NCI-H345 treated with DMSO at 0.1 percent for 48 hours (cell line): ENCODE results near the gene MSRB1.
A peak's percentile ranks its signal among the peaks of the same experiment; 100 is the strongest.
"Not testable (repeated sequence)": the region's sequence is repeated elsewhere in the genome, so short reads cannot be mapped to it uniquely, and the experiment has no call there.

Source experiments
- DNase-seq: peaks from one replicate; lab custom pipeline; 2025; ENCODE audit not compliant: unreplicated experiment; lab: John Stamatoyannopoulos, UW

MSRB1 gene

DNA sequence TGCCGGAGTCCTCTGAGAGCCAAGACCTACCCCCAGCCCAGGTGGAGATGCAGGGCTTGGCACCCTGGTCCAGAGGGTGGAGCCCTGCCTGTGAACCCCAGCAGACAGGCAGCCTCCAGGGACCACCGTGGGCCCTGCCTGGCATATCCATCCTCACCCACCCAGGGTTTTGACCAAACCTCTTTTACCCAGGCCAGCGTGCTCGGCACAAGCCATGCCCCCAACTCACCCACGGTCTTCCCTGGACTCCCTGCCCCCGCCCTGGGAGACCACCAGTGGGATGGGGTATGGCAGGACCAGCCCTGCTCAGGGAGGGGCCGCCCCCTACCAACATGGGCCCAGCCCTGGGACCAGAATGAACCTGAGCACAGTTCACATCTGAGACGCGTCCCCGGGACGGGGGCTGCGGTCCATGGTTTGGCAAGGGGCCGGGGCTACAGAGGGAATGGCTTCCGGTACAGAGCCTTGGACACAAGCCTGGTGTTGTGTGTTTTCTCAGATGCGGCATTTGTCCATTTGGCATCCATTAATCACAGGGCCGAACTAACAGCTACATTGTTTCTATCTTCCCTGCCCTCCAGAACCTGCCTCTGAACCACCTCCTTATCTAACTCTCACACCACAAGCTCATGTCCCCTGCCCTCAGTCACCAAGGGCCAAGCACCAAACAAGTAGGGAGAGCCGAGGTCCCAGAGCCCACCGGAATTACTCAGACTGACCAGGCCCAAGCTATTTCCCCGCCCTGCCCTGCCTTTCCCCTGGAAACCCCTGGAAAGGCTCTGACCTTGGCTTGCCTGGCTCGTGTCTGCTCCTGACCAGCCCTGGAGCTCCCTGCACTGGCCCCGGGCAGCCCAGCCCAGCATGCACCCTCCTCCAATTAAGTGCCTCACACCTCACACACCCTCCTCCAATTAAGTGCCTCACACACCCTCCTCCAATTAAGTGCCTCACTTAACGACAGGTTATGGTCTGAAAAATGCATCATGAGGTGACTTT is 38.9 kb downstream of the MSRB1 start:
- DNase-seq = no peak

DNA sequence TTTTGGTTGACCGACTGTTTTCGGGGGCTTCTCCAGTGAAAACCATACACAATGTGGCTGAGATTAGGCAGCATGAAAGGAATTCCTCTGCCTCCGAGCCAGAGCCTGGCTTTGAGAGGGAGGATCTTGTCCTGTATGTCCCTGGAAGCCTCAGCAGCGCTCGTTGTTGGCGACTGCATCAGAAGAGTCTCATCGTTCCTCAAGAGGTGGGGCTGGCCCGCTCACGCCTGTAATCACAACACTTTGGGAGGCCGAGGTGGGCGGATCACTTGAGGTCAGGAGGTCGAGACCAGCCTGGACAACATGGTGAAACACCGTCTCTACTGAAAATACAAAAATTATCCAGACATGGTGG is 39.8 kb downstream of the MSRB1 start:
- no peak for DNase-seq

DNA sequence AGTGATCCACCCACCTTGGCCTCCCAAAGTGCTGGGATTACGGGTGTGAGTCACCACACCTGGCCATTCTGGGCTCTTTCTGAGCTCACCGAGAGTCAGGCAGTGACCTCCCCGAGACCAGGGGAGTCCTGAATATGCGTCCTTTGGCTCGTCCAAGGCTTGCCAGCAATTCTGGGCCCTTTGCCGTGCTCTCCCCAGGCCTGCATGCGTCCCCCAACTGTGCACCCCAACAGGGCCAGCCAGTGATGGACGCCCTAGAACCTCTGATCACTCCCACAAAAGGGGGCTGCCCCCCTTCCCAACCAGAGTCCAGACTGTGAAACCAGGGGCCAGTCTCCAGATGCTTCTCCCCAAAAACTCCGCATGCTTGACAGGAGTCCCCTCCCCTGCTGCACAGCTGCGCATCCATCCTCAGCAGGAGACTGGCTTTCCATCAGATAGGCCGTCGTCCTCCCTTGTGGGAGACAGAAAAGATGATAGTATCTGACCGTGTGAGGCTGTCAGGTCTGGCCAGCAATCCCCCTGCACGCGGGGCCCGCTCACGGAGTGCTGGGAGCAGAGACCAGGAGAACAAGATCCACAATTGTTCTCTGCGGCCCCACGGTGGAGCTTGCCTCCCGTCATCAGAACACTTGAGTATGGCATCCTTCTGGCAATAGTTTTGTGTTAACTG is 40.3 kb downstream of the MSRB1 start:
- DNase-seq = no peak

DNA sequence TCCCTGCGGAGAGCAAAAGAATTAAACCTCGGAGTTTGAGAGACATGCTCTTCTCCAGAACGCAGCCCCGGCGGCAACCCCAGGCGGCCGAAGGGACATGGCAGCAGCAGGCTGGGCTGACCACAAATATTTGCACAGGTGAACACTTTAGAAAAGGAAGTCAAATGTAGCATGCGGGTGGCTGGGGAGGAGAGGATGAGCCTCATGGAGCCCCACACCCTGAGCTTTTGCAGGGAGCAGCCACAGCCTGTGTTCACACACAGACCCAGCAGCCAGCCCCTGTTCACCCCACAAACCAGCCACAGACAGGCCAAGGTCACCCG is 42.6 kb downstream of the MSRB1 start:
- no peak for DNase-seq

DNA sequence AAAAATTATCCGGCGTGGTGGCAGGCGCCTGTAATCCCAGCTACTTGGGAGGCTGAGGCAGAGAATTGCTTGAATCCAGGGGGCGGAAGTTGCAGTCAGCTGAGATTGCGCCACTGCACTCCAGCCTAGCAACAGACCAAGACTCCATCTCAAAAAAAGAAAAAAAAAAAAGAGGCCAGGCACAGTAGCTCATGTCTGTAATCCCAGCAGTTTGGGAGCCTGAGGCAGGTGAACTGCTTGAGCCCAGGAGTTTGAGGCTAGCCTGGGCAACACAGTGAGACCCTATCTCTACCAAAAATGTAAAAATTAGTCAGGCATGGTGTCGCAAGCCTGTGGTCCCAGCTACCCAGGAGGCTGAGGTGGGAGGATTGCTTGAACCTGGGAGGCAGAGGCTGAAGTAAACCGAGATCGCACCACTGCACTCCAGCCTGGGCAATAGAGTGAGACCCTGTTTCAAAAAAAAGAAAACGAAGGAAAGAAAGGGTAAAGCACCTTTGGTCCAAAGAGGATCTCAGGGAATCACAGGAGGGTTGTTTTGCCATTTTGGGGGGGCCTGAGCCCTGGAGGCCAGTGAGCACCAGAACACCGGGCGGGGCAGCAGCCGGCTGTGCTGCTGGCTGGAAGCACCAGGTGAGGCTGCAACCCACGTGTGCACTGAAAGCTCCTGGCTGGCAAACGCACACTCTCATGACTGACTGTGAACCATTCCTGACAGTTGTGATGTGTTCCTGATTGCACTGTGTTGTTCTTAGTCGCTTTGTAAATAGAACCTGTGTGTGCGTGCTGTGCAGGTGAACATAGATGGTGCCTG is 43.2 kb downstream of the MSRB1 start:
- DNase-seq = peak; percentile 98

DNA sequence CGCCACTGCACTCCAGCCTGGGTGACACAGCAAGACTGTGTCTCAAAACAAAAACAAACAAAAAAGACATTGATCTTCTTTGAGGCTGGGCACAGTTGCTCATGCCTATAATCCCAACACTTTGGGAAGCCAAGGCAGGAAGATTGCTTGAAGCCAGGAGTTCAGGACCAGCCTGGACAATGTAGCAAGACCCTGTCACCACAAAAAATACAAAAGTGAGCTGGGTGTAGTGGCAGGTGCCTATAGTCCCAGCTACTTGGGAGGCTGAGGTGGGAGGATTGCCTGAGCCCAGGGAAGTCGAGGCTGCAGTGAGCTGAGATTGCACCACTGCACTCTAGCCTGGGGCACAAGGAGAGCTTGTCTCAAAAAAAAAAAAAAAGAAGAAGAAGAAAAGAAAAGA is 45.3 kb downstream of the MSRB1 start:
- not testable (repeated sequence) for DNase-seq

DNA sequence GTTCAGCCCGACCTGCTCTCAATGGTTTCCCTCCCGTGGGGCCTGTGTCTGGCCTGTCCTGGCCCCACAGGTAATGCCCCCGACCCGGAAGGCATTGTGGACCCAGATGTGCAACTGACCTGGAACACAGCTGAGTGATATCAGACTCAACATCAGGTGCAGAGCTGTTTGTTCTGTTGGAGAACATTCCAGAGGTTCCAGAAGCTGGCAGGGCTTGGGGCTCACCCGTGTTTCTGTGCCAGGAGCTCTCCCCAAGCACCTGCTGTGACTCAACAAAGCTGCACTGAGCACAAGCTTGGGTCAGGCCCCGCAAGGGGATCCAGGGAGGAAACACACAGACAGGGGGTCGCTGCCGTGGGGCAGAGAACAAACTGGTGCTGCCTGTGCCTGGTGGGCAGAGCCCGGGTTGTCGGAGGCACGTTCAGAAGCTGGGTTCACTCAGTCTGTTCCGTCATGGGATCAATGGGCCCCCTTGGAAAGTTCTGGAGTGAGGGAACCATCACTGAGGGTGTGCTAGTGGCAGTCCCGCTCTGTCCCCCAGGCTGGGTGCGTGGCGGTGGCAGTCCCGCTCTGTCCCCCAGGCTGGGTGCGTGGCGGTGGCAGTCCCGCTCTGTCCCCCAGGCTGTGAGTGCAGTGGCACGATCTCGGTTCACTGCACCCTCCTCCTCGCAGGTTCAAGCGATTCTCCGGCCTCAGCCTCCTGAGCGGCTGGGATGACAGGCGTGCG is 46.9 kb downstream of the MSRB1 start:
- DNase-seq = no peak

DNA sequence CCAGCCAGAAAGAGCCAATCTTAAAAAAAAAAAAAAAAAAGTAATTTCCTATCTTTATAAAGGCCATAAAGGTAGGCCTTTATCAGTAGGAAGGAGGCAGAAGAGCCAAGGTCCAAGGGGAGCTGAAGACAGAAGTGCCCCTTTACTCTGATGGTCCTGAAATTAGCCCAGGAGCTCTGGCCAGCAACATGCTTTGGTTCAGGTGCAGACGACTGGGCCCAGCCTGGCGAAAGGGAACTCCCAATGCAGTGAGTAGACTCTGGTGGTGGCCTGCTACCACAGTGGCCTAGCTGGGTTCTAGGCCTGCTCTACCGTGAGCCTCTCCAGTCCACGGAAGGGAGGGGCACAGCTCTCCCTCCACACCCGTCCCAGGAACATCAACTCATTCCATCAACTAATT is 47.9 kb downstream of the MSRB1 start:
- no peak for DNase-seq

DNA sequence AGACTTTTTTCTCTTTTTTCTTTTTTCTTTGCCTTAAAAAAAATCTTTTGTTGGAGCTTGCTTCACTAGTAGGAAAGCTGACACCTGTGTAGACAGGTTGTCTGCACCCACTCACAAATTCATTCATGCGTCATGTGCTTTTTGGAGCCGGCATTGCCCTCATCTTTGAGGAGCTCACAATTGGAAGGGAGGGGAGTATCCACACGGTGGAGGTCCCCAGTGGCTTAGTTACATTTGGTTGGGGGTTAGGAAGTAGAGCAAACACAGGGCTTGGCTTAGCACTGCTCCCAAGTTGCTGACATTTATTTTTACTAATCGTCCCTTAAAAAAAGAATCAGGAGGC is 52.3 kb downstream of the MSRB1 start:
- DNase-seq = peak; percentile 92

DNA sequence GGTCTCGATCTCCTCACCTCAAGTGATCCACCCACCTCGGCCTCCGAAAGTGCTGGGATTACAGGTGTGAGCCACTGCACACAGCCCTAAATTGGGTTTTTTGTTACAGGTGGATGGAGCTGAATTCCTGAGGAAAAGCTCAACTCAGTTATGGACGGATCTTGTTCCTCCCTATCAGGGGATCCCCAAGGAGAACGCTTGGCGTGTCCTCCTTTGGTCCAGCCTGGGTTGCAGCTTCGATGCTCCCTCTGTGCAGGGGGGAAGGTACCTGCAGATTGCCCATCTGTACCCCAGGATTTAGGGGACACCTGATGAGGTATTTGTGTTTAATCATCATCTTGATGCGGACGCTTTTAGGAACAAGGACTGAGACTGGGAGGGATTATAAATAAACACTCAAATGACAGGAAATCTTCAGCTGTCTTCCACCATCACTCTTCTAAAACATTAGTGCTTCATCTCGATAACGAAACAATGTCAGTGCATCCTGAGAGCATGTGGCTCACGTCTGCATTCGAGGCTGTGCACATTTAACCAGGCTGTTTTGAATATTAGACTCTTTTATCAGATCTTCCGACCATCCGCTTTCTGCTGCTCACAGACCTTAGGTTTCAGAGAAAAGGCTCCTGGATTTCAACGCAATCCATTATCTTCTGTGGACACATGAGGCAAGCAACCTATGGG is 52.8 kb downstream of the MSRB1 start:
- no peak for DNase-seq
